Fibroblast of peridontal ligament (primary cell): ENCODE data around the gene POLD1.
"Not testable (repeated sequence)": the region's sequence is repeated elsewhere in the genome, so short reads cannot be mapped to it uniquely, and the experiment has no call there.

ENCODE experiments used
- DNase-seq: peaks from one replicate; pipeline ENCODE4 v3.0.0-alpha.2; 2010; ENCODE audit errors: extremely low read depth

The POLD1 gene

GRCh38 chr19:50365434-50366306, 18.5 kb upstream of the POLD1 start, which contains the start of gene NAPSA:
Gene NAPSA (minus strand): TSS chr19:50365639. CDS start chr19:50365621, 18 bp downstream.
- no peak for DNase-seq

DNA sequence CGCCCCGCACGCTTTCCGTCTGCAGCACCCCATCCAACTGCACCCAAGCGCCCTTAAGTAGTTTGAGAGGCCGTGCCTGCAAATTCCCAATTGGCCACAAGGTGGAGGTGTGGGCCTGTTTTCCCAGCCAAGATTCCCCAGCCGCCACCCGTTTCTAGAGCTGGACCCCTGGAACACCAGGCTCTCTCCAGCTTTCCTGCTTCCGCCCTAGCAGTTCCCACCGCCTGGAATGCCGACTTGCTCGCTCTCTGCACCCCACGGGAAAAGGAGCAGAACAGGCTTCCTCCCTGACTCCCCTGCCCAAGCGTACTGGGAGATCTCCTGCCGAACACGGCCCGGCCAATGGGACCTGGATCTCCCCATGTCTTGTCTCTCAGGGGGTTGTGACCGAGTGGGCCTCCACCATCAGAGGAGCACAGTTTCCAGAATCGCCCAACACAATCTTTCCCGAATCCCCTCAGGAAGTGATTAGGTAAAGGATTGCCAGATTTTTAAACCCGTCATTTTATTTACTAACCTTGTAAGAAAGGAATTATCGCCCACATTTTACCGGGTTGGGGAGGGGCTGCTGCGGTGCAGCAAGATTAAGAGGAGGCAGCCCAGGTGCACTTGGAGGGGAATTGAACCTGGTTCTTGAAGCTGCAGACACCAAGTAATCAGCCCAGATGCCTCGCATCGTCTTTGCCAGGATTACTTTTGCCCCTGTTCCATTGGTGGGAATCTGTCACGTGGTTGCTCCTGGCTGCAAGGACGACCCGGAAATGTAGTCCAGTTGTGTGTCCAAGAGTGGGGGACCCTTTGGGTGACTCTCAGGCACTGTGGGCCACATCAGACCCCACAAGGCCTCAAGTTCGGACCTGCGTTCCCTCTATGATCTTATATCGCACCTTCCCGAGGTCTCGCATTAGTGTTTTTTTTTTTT, 15.2 kb upstream of the POLD1 start:
- peak; percentile 90 for DNase-seq

DNA sequence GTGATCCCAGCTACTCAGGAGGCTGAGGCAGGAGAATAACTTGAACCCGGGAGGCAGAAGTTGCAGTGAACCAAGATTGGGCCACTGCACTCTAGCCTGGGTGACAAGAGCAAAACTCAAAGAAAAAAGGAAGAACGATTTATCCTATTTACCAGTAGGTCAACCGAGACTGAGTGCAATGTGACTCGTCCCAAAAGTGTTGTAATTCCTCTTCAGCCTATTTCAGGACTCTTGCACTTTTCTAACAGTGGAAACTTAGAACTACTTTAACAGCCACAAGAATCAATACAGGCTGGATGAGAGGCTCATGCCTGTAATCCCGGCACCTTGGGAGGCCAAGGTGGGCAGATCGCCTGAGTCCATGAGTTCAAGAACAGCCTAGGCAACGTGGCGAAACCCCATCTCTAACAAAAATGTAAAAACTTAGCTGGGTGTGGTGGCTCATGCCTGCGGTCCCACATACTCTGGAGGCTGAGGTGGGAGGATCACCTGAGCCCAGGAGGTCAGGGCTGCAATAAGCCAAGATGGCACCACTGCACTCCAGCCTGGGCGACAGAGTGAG, 12.2 kb upstream of the POLD1 start:
- DNase-seq = peak; percentile 8

DNA sequence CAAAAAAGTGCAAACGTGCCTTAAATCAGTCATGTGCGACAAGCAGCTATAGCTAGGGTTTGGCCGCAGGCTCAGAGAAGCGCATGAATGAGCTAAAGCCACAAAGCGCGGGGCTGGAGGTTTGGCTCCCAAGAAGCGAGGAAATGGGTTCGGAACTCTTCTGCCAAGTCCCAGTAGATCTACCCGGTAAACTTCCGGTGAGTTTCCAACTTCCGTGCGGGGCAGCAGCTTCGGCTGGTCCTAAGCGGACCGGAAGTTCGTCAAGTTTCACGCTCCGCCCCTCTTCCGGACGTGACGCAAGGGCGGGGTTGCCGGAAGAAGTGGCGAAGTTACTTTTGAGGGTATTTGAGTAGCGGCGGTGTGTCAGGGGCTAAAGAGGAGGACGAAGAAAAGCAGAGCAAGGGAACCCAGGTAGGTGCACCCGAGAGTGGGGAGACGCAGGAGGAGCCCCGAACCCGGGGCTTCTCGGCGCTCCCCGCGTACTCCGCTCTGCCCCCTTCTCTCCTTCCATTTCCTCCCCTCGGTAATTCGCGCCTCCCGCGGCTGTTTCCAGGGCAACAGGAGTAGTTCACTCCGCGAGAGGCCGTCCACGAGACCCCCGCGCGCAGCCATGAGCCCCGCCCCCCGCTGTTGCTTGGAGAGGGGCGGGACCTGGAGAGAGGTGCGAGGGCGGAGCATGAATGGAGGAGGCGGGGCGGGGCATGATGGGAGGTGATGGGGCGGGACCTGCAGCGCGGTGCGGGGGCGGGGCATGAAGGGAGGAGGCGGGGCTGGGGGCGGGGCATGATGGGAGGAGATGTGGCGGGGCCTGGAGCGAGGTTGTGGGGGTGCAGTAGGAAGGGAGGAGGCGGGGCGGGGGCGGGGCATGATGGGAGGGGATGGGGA, 7.7 kb upstream of the POLD1 start, which contains the start of gene NR1H2:
NR1H2 (plus strand) TSS at position 292 of the 885 bp plus-strand sequence. CDS start 1,149 bp downstream, outside the sequence.
- DNase-seq = peak; percentile 98

- no peak for DNase-seq
Observed at GRCh38 chr19:50377051-50377461, 7.1 kb upstream of the POLD1 start.

GRCh38 chr19:50377517-50377916, 6.6 kb upstream of the POLD1 start:
- DNase-seq = no peak

DNA sequence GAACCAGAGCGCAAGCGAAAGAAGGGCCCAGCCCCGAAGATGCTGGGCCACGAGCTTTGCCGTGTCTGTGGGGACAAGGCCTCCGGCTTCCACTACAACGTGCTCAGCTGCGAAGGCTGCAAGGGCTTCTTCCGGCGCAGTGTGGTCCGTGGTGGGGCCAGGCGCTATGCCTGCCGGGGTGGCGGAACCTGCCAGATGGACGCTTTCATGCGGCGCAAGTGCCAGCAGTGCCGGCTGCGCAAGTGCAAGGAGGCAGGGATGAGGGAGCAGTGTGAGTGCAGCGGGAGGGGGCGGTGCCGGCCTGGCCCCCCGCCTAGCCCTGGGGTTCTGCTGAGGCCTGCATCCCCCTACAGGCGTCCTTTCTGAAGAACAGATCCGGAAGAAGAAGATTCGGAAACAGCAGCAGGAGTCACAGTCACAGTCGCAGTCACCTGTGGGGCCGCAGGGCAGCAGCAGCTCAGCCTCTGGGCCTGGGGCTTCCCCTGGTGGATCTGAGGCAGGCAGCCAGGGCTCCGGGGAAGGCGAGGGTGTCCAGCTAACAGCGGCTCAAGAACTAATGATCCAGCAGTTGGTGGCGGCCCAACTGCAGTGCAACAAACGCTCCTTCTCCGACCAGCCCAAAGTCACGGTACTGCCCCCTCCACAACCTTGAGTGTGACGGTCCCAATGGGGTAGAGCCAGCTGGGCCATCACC, 5.8 kb upstream of the POLD1 start:
- no peak for DNase-seq

DNA sequence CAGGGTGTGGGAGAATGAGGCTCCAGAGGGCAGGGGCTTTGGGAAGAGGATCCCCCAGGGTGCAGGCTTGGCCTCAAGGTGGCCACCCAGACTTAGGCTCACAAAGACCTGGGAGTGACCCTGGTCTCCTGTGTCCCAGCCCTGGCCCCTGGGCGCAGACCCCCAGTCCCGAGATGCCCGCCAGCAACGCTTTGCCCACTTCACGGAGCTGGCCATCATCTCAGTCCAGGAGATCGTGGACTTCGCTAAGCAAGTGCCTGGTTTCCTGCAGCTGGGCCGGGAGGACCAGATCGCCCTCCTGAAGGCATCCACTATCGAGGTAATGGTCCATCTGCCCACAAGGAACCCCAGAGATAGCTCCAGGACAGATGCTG, 5.3 kb upstream of the POLD1 start:
- DNase-seq = no peak

DNA sequence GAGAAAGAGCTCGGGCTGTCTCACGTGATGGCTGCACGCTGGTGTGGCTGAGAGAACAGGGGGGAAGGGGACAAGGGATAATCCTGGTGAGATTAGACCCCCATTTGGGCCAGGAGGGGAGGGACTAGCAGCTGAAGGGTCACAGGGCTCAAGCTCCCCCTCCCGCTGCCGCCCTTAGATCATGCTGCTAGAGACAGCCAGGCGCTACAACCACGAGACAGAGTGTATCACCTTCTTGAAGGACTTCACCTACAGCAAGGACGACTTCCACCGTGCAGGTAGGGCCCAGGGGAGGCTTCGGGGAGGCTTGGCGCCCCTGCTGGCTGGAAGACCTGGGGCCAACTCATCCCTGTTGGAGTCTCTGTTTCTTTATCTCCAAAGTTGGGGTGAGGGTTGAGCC, 4.5 kb upstream of the POLD1 start:
- no peak for DNase-seq

GRCh38 chr19:50380137-50380536, 4.0 kb upstream of the POLD1 start:
- no peak for DNase-seq

DNA sequence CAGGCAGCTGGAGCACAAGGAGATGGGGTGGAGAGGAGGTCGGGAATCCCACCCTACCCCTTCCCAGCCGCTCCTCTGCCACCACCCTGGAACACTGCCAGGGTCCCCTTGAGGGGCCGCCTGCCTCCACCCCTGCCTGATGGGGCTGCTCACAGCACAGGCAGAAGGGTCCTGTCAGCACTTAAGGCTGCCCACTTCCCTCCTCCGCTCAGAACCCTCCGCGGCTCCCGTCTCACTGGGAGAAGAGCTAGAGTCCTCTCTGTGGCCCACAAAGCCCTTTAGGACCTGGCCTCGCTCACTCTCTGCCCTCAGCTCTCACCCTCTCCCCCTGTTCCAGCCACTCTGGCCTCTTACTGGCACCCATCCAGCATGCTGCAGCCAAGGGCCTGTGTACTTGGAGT, 3.4 kb upstream of the POLD1 start:
- DNase-seq = no peak

- no peak for DNase-seq
Observed at GRCh38 chr19:50381881-50382729, 2.0 kb upstream of the POLD1 start.

DNA sequence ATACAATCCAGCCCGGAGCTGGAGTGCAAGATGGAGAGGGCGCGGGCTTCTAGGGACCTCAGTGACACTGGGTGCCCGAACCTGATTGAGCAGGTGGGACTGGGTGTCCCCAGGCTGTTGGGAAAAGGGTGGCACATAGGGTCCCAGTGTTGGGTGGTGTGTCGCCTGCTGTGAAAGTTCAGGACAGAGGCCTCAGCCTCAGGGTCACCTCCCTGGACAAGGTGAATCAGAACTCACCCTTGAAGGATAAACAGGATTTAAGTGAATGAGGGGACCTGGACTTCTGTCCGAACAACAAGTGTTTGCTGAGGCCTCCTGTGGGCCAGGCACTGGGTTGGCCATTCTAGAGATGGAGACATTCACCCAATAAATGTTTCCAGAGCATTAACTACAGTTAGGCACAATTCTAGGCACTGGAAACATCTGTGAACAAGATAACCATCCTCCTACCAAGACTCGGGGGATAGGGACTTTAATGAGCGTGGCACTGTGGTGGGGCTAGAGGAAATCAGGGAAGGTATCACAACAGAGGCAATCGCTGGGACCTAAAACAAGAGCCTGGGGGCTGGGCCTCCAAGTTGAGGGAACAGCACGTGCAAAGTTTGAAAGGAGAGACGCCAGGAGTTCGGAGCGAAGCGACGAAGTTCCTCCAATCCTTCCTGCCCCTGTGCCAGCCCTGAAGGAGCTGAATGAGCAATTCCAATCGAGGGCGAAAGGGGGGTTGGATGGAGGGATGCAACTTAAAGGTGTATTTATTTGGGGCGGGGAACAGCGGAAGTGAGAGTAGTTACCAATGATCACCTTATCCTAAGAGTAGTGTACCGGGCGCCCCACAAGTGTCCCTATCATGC, 921 bp upstream of the POLD1 start:
- no peak for DNase-seq

- DNase-seq = peak; percentile 9
Observed at GRCh38 chr19:50384685-50385535, 763 bp downstream of the POLD1 start.

DNA sequence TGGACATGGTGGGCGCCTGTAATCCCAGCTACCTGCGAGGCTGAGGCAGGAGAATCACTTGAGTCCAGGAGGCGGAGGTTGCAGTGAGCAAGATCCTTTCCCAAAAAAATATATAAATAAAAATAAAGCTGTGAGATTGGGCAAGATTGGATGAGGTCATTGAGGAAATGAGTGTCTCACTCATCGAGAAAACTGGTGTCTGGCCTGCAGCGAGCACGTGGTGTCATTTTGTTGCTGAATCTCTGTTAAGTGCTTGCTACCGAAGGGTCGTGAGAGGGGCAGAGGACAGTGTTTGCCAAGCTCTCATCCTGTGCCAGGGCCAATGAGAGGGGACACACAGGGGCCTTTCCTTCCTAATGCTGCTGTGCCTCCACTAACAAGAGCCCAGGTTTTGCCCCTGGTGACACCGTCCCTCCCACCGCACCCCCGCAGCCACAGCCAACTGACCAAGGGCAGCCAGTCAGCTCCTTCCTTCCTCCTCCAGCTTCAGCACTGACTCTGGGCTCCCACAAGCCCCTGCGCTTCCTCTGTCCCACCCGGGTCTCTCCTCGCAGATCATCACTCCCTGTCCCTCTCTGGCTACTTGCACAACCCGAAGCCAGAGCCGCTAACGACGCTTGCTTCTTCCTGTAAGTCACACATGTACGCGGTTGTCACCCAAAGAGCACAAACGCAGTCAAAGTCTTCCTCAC, 3.2 kb downstream of the POLD1 start:
- DNase-seq = peak; percentile 37

GRCh38 chr19:50387868-50388245, 3.7 kb downstream of the POLD1 start:
- no peak for DNase-seq

GRCh38 chr19:50390295-50390694, 6.1 kb downstream of the POLD1 start:
- not testable (repeated sequence) for DNase-seq
